Omental fat pad (tissue), 4 donors: ENCODE measurements around the gene BTNL8. TPM values are rescaled to one million over a fixed set of nuclear protein-coding genes. Genes with fewer than 3 reads are reported as not detected.

Experiments used
- ATAC-seq: fragments of 150-250 bp; one replicate; pipeline ENCODE4 v1.9.1; 2016; ENCODE audit warnings: mild to moderate bottlenecking, moderate library complexity; ENCODE audit not compliant: low FRiP score
- DNase-seq: peaks from one replicate; pipeline ENCODE4 v3.0.0-alpha.2; 2019; ENCODE audit warnings: low spot score
- total RNA-seq, 4 donors: library from RNA; depleted of rRNA; stranded (reverse); fragments of >200 nt; gene quantifications; one replicate each; pipeline ENCODE4 v1.1.0, GENCODE V29; 2016
- TF ChIP-seq, protein P1 (sequence below), 3 donors: fragments of 450-650 bp; IDR thresholded peaks; one replicate each; pipeline ENCODE4 v1.5.1; 2016 to 2017; ENCODE audit warnings: antibody characterized with exemption in 3 of 3, mild to moderate bottlenecking in 3 of 3, moderate library complexity in 2 of 3

Gene BTNL8
- total RNA-seq, 4 donors from 2014 or later: 1.3 to 8.8 (median 3.0) TPM

- no peak for ATAC-seq
Observed at GRCh38 chr5:180908998-180909731, 10.2 kb downstream of the BTNL8 start.

DNA sequence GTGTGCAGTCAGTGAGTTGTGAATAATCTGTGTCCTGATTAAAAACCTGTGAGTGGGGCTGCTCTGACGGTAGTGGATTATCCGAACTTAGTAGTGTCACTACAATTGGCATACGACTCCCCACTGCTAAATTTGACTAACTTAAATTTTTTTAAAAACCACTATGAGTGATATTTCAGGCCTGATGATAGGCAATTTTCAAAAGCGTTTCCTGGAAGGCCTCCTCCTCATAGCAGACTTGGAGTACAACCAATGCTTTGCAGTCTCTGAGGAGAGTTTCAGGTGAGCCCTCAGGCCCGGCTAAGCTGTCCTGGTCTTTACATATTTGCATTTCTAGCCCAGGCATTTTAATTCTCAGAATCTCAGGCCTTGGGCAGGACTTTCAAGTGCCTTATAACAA lies 10.8 kb downstream of the BTNL8 start:
- ATAC-seq (peak; percentile 55), DNase-seq (no peak)
- TF ChIP-seq, protein P1, sequence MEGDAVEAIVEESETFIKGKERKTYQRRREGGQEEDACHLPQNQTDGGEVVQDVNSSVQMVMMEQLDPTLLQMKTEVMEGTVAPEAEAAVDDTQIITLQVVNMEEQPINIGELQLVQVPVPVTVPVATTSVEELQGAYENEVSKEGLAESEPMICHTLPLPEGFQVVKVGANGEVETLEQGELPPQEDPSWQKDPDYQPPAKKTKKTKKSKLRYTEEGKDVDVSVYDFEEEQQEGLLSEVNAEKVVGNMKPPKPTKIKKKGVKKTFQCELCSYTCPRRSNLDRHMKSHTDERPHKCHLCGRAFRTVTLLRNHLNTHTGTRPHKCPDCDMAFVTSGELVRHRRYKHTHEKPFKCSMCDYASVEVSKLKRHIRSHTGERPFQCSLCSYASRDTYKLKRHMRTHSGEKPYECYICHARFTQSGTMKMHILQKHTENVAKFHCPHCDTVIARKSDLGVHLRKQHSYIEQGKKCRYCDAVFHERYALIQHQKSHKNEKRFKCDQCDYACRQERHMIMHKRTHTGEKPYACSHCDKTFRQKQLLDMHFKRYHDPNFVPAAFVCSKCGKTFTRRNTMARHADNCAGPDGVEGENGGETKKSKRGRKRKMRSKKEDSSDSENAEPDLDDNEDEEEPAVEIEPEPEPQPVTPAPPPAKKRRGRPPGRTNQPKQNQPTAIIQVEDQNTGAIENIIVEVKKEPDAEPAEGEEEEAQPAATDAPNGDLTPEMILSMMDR (IDR thresholded peaks at IDR 0.05): no peak

More at GRCh38 chr5:180908998-180909731, 10.2 kb downstream of the BTNL8 start:
- no peak for DNase-seq
- TF ChIP-seq, protein P1 (IDR thresholded peaks at IDR 0.05): no peak

DNA sequence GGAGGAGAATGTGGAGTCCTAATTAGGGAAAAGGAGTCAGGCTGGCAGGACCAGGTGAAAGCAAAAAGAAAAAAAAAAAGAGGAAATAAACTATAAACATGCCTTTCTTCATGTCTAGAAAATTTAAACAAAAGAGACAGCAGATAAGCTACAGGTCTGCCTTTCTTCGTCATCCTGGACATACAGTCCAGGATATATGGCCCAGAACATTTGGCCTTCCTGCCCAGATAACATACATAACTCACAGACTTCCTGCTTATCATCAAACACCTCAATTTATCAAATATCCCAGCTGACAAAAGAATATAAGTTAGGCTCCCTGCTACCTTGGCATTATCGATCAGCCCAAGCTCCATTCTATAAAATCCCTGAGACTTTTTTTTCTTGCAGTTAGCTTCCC lies 11.2 kb downstream of the BTNL8 start:
- TF ChIP-seq, protein P1 (IDR thresholded peaks at IDR 0.05): no peak
- ATAC-seq (no peak), DNase-seq (no peak)

- DNase-seq (no peak), ATAC-seq (peak; percentile 93)
- TF ChIP-seq, protein P1 (IDR thresholded peaks at IDR 0.05): no peak
Observed at GRCh38 chr5:180910735-180911134, 11.8 kb downstream of the BTNL8 start.

GRCh38 chr5:180914646-180915045 lies 15.7 kb downstream of the BTNL8 start:
- DNase-seq: no peak
- no peak for ATAC-seq
- TF ChIP-seq, protein P1 (IDR thresholded peaks at IDR 0.05): no peak

GRCh38 chr5:180915924-180916323 lies 17.0 kb downstream of the BTNL8 start:
- TF ChIP-seq, protein P1 (IDR thresholded peaks at IDR 0.05): no peak
- ATAC-seq: no peak
- no peak for DNase-seq

GRCh38 chr5:180918380-180918779 lies 19.4 kb downstream of the BTNL8 start:
- ATAC-seq (no peak), DNase-seq (no peak)
- TF ChIP-seq, protein P1 (IDR thresholded peaks at IDR 0.05): no peak
